ENCODE results near the gene RFESD.

GRCh38 chr5:95613514-95613913 lies 33.1 kb upstream of the RFESD start:
- no peak for TF ChIP-seq YY1 (IDR thresholded peaks at IDR 0.05; ENCODE audit: low read depth)
- no peak for TF ChIP-seq CTCF (IDR thresholded peaks at IDR 0.05)
- no peak for TF ChIP-seq POLR2AphosphoS5 (IDR thresholded peaks at IDR 0.05; ENCODE audit: low read depth, low read length)
- TF ChIP-seq MAX (IDR thresholded peaks at IDR 0.05; ENCODE audit: low read depth) = no peak
